Endodermal cell (in vitro differentiated cells): ENCODE results near the gene FAM185A. TPM values are rescaled to one million over a fixed set of nuclear protein-coding genes. Genes with fewer than 3 reads are reported as not detected.
"Not testable (repeated sequence)": the region's sequence is repeated elsewhere in the genome, so short reads cannot be mapped to it uniquely, and the experiment has no call there.

Experiments used
- DNase-seq: peaks from one replicate; pipeline ENCODE4 v3.0.0-alpha.2; 2017
- H3K27ac ChIP-seq: 2 replicates; pipeline ENCODE4 v1.5.1; 2013; ENCODE audit warnings: mild to moderate bottlenecking, low read depth, low read length, moderate library complexity
- H3K27me3 ChIP-seq: 2 replicates; pipeline ENCODE4 v1.6.1; 2013; ENCODE audit warnings: mild to moderate bottlenecking, low read length, moderate library complexity; ENCODE audit not compliant: insufficient read depth, control insufficient read depth, poor library complexity, severe bottlenecking
- H3K36me3 ChIP-seq: 2 replicates; pipeline ENCODE4 v1.7.0; 2013; ENCODE audit warnings: mild to moderate bottlenecking, low read length, moderate library complexity; ENCODE audit not compliant: control insufficient read depth, insufficient read depth
- H3K4me1 ChIP-seq: one replicate; pipeline ENCODE4 v1.7.0; 2013; ENCODE audit warnings: low read length; ENCODE audit not compliant: control insufficient read depth, insufficient read depth
- H3K4me3 ChIP-seq: 2 replicates; pipeline ENCODE4 v1.5.1; 2013; ENCODE audit warnings: mild to moderate bottlenecking, low read length, moderate library complexity
- H3K9ac ChIP-seq: 2 replicates; pipeline ENCODE4 v1.6.1; 2013; ENCODE audit warnings: mild to moderate bottlenecking, low read length, moderate library complexity; ENCODE audit not compliant: poor library complexity, severe bottlenecking; ENCODE audit errors: extremely low read depth
- H3K9me3 ChIP-seq: 2 replicates; pipeline ENCODE4 v1.6.1; 2013; ENCODE audit warnings: mild to moderate bottlenecking, low read length, moderate library complexity; ENCODE audit not compliant: control insufficient read depth
- H3K27ac Mint-ChIP-seq: 2 replicates; pipeline ENCODE4 v1.8.0; 2020; ENCODE audit warnings: mixed read lengths
- H3K27me3 Mint-ChIP-seq: 2 replicates; pipeline ENCODE4 v1.8.0; 2021; ENCODE audit warnings: mild to moderate bottlenecking, mixed read lengths; ENCODE audit not compliant: insufficient read depth
- H3K36me3 Mint-ChIP-seq: 2 replicates; pipeline ENCODE4 v1.8.0; 2020; ENCODE audit warnings: low read depth, mixed read lengths
- H3K4me1 Mint-ChIP-seq: 2 replicates; pipeline ENCODE4 v1.8.0; 2020; ENCODE audit warnings: mixed read lengths
- H3K4me3 Mint-ChIP-seq: 2 replicates; pipeline ENCODE4 v1.8.0; 2020; ENCODE audit warnings: mild to moderate bottlenecking, moderate library complexity, mixed read lengths
- H3K9me3 Mint-ChIP-seq: 2 replicates; pipeline ENCODE4 v1.8.0; 2020; ENCODE audit warnings: mild to moderate bottlenecking, mixed read lengths
- CTCF ChIP-seq: fragments of 200-600 bp; sonication (generic); conservative IDR thresholded peaks from 2 replicates; pipeline ENCODE4 v1.5.0; 2021; ENCODE audit warnings: antibody characterized with exemption, mild to moderate bottlenecking
- WGBS, 2 experiments: methylation state at CpG; one replicate each; pipeline versions ENCODE4 v1.1.5 to v1.1.7; 2013; ENCODE audit warnings: missing lambda C conversion rate in 2 of 2, mixed read lengths in 1 of 2; ENCODE audit not compliant: insufficient coverage in 1 of 2, insufficient read length in 1 of 2; 5-methylcytosine and 5-hydroxymethylcytosine counted together
- total RNA-seq, 2 donors: library from RNA; stranded (reverse); fragmentation: NEBNext Ultra II Directional in 1 of 2; extraction: Animal tissue kit (Norgen Biotek cat#: 25700) in 1 of 2; gene quantifications; 2 replicates in 1 of 2; 3 replicates in 1 of 2; pipeline ENCODE4 v1.2.1, GENCODE V29; 2021

The FAM185A gene
- total RNA-seq, 2 donors from 2014 or later, result 5.6 to 7.8 TPM

GRCh38 chr7:102794567-102794966 is 45.8 kb downstream of the FAM185A start:
- not testable (repeated sequence) for H3K4me3 Mint-ChIP-seq, H3K27ac Mint-ChIP-seq, H3K27me3 ChIP-seq, H3K9me3 ChIP-seq, H3K36me3 Mint-ChIP-seq, H3K4me3 ChIP-seq, H3K27ac ChIP-seq, H3K27me3 Mint-ChIP-seq, DNase-seq, H3K4me1 Mint-ChIP-seq, H3K36me3 ChIP-seq, H3K9ac ChIP-seq, H3K9me3 Mint-ChIP-seq, H3K4me1 ChIP-seq
- WGBS, 2 experiments, result 100% methylated on average over 1 of the region's 1 CpG; no CpG with 5 or more reads in 1 of the 2 experiments

DNA sequence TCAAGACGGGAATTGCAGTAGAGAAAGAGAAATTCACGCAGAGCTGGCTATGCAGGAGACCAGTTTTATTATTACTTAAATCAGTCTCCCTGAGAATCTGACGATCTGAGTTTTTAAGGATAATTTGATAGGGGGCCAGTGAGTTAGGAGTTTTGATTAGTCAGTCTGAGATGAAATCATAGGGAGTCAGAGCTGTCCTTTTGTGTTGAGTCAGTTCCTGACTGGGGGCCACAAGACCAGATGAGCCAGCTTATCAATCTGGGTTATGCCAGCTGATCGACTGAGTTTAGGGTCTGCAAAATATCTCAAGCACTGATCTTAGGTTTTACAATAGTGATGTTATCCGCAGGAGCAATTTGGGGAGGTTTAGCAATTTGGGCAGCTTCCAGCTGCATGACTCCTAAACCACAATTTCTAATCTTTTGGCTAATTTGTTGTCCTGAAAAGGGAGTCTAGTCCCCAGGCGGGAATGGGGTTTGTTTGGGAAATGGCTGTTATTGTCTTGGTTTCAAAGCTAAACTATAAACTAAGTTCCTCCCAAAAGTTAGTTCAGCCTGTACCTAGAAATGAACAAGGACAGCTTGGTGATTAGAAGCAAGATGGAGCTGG is 47.3 kb downstream of the FAM185A start:
- H3K4me1 Mint-ChIP-seq, H3K9ac ChIP-seq, H3K4me3 ChIP-seq, H3K4me3 Mint-ChIP-seq, DNase-seq, H3K36me3 ChIP-seq, H3K27me3 Mint-ChIP-seq, H3K27me3 ChIP-seq, H3K27ac ChIP-seq, H3K27ac Mint-ChIP-seq, H3K9me3 ChIP-seq, H3K4me1 ChIP-seq: not testable (repeated sequence)
- Mint-ChIP-seq H3K9me3 (peaks cover 22% of the 10 kb centered on the region), H3K36me3 (peaks cover 22% of the 10 kb centered on the region)
- 100% methylated on average over 2 of the region's 6 CpGs; no CpG with 5 or more reads in 1 of the 2 experiments for WGBS, 2 experiments

DNA sequence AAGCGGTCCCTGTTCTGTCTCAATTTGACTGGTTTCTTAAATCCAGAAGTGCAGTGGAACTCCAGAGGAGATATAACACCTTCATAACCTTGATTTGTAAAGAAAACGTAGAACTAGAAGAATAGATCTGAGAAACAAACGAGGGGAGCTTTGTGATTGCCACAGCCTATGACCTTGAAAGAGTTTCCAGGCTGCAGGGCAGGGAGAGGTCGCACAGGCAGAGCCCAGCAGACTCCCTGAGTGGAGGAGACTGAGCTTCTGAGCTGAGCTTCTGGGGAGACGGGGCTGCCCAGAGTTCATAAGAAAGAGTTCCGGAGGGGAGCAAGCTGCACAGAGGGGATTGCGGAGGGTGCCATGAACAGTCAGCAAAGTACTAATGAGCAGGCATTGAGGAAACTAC is 57.8 kb downstream of the FAM185A start:
- Histone ChIP-seq H3K36me3 (no peaks in the 10 kb centered on the region), H3K4me3 (no peak overlapping the region), H3K4me1 (no peaks in the 10 kb centered on the region), H3K9ac (no peak overlapping the region), H3K27ac (no peak overlapping the region), H3K9me3 (peaks cover 12% of the 10 kb centered on the region), H3K27me3 (peaks cover 30% of the 10 kb centered on the region)
- peaks cover 12% of the 10 kb centered on the region for H3K36me3 Mint-ChIP-seq
- H3K9me3 Mint-ChIP-seq, result peaks cover 23% of the 10 kb centered on the region
- peaks cover 17% of the 10 kb centered on the region for H3K27me3 Mint-ChIP-seq
- H3K4me1 Mint-ChIP-seq, result no peaks in the 10 kb centered on the region
- H3K27ac Mint-ChIP-seq, result no peak overlapping the region
- H3K4me3 Mint-ChIP-seq, result no peak overlapping the region
- TF ChIP-seq CTCF, result no peak
- DNase-seq, result no peak
- WGBS, 2 experiments, result 89 to 92% methylated on average over 7 of the region's 7 CpGs

GRCh38 chr7:102810916-102811315 is 62.1 kb downstream of the FAM185A start:
- Mint-ChIP-seq H3K9me3 (no peaks in the 10 kb centered on the region), H3K4me1 (peaks cover 7% of the 10 kb centered on the region), H3K27ac (no peak overlapping the region), H3K27me3 (peaks cover 51% of the 10 kb centered on the region), H3K36me3 (peaks cover 9% of the 10 kb centered on the region), H3K4me3 (no peak overlapping the region)
- Histone ChIP-seq H3K27me3 (peaks cover 72% of the 10 kb centered on the region), H3K36me3 (no peaks in the 10 kb centered on the region), H3K9me3 (peaks cover 5% of the 10 kb centered on the region), H3K27ac (no peak overlapping the region), H3K9ac (no peak overlapping the region), H3K4me3 (no peak overlapping the region), H3K4me1 (no peaks in the 10 kb centered on the region)
- no peak for DNase-seq
- TF ChIP-seq CTCF, result no peak
